ENCODE data around the gene CNTD1.
"Not testable (repeated sequence)": the region's sequence is repeated elsewhere in the genome, so short reads cannot be mapped to it uniquely, and the experiment has no call there.

Gene CNTD1, protein sequence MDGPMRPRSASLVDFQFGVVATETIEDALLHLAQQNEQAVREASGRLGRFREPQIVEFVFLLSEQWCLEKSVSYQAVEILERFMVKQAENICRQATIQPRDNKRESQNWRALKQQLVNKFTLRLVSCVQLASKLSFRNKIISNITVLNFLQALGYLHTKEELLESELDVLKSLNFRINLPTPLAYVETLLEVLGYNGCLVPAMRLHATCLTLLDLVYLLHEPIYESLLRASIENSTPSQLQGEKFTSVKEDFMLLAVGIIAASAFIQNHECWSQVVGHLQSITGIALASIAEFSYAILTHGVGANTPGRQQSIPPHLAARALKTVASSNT

DNA sequence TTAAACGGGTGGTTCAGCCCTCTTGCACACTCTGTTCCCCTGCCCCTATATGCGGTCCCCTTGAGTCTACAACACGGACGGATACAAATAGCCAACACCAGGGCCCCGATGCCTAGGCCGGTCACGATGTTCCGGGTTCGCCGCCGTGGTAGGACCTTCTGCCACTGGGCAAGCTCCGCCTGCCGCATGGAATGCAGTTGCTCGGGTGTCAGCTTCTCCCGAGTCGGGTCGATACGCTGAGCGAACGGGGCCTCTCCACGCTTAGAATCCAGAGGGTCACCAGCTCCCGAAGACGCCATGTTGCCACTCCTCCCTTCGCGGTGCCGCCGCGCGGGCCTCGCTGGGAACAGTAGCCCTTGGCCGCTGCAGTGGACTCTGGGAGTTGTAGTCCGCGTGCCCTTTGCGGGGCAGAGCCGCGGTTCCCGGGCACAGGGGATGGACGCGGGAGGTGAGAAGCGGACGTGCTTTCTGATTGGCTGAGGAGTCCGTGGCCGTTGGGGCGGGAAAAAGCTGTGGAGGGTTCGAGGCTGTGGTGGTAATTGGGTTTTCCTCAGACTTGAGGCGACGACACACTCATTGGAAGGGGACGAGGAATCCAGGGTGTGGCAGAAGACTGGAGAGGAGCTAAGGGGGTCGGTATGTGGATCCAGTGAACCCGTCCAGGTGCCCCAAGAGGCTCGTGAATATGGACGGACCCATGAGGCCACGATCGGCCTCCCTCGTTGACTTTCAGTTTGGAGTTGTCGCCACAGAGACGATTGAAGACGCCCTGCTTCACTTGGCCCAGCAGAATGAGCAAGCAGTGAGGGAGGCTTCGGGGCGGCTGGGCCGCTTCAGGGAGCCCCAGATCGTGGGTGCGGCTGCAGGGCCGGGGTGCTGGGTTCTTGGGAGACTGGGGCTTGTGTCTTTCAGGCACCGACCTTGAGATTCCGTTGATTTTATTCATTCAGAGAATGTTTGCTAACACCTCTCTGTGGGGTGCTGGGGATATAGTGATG, at the start of gene CNTD1, which contains the start of gene COA3:
Gene CNTD1, plus strand, starts transcription at position 479 of the 998 bp plus-strand sequence. Its CDS starts 207 bp downstream, at position 686.
Gene COA3, minus strand, starts transcription at position 322 of the 998 bp plus-strand sequence. Its CDS starts 23 bp downstream, at position 299.
- peak; percentile 76 for DNase-seq (ENCODE audit: low read depth)

DNA sequence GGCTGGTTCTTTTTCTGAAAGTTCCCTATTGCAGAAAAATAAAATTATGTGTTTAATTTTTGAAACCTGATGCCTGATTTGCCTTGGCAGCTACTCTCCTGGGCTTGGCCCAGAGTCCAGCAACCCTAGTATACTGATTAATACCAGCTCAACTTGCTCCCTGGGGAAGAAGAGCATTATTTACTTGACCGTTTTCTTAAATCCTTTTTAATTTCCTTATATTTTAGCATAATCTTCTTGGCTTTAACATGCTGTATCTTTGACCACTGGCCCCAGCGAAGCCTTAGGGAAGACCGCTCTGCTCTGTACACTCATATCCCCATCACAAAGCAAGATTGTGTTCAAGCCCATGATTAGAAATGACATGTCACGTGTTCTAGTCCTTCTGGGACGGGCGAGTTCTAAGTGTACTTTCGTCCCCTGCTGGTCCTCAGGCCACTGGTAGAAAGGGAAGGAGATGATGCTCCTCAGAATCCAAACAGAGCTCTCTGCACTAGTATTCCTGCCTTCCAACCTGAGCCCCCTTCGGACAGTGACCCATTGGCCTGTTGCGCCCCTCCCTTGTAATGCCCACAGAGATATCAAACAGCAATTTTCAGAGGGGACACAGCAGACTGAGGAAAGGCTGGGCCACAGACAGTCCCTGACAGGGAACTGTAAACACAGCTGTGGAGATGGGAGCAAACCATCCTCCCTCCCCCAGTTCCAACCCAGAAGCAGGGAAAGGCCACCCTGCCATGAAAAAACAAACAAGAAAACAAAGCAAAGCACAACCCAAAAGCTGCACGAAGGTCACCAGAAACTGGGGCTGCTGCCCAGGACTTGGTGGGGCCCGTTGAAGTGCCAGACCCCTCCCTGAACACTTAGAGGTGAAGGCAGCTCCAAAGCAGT, 49.5 kb upstream of the CNTD1 start:
- DNase-seq (ENCODE audit: low read depth): no peak

DNA sequence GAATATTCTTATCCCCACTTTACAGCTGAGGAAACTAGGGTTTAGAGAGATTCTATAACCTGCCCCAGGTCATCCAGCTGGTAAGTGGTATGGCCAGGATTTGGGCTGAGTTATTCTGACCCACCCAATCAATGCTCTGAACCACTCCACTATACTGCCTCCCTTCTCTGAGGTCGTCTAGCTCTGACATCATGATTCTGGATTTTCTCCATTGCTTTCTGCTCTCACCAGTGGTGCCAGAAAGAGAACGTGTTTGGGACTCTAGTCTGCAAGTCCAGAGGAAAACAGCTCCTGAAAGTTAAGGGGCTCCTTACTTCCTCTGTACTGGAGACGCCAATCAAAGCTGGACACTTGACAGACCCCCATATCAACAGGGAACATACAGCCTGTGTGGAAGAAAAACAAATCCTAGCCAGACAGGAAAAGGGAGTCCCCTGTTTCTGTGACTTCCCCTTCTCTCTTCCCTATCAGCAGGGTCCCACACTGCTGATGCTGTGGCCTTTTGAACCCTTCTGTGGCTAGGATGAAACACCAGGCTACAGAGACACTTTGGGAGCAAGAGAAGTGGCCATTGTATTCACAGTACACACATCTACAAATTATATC, 47.8 kb upstream of the CNTD1 start:
- DNase-seq (ENCODE audit: low read depth): no peak

DNA sequence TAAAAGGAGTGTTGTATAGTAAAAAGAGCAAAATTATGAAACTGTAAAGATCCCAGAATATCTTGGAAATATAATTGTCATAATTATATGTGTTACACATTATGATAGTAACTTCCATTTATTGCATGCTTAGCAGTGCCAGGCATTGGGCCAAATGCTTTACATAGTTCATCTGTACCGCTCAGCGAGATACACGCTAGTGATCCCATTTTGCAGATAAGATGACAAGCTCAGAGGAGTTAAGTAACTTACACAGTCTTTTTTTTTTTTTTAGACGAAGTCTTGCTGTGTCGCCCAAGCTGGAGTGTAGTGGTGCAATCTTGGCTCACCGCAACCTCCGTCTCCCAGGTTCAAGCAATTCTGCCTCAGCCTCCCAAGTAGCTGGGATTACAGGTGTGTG, 47.0 kb upstream of the CNTD1 start:
- no peak for DNase-seq (ENCODE audit: low read depth)

DNA sequence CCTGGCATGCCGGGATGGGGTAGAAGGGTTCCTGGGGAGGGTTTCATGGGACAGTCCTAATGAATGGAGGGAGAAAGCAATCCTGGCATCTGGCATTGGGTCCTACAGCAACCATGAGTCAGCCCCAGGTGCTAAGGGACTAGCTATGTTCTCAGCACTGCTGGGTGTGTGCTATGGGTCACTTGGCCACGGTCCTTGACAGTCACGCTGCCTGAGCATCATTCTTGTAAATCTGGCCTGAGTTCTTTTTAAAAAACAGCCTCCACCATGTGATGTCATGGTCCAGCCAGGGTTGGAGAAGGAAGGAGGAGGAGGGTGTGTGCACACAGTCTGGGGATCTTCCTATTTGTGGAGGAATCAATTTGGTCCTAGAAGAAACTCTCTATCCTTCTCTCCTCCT, 43.9 kb upstream of the CNTD1 start:
- DNase-seq (ENCODE audit: low read depth): no peak

DNA sequence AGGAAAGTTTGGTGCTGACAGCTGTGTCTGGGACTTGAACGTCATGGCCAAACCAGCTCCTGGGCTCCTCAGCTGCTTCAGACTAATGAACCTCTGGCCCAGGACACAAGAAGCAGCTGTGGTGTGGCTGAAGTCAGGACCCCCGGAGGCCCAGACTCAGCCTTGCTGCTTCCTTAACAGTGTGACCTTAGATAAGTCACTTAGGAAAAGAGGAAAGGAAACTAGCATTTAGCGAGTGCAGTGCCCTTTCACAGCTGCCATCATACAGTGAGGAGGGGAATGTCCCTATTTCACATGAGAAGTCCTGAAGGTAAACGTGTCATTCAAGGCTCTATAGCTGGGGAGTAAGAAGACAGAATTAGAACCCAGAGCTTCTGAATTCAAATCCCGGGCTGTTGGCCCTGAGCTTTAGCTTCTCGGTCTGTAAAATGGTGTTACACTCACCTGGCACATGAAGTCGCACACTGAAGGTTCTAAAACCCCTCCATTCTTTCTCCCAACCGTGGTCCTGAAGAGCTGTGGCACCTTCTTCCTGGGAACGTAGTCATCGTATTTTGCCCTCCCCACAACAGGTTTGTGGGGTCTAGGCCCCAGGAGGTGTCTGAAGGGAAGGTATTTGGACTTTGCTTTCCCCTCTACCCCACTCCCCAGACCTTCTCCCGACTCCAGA, 38.5 kb upstream of the CNTD1 start:
- no peak for DNase-seq (ENCODE audit: low read depth)

DNA sequence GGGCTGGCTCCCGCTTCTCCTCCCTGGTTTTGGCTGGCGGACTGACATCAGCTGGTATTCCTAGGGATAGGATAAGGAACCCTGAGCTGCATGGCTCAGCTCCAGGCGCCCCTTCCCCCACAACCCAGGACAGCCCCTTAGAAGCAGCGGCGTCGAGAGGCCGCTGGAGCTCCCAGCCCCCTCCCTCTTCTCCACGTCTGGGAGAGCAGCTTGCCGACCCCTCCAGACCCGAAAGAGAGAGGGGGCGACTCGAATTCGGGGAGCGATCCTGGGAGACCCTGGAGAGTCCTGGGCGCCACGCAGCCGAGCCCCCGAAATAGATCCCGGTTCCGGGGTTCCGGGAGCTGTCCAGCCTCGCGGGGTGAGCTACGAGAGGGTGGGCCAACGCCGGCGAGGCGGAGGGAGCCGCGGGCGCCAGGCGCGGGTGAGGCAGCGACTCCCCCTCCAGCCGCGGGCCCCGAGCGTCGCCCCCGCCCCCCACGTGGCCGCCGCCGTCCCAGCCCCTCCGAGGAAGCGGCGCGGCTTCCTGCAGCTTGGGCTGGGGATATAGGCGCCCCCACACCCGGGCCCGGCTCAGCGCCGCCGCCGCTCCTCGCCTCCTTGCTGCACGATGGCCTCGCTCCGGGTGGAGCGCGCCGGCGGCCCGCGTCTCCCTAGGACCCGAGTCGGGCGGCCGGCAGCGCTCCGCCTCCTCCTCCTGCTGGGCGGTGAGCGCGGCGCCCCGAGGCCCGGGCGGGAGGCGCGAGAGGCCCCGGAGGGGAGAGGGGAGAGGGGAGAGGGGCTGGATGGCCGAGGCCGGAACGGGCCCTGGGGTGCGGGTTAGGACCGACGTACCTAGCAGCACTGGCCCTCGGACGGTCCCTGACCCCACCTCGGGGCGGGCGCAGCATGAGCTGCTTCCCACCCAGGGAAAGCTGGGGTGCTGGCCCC, 37.7 kb upstream of the CNTD1 start, which contains the start of gene RAMP2:
Gene RAMP2, plus strand, starts transcription at position 576 of the 930 bp plus-strand sequence. Its CDS starts 35 bp downstream, at position 611.
- no peak for DNase-seq (ENCODE audit: low read depth)

DNA sequence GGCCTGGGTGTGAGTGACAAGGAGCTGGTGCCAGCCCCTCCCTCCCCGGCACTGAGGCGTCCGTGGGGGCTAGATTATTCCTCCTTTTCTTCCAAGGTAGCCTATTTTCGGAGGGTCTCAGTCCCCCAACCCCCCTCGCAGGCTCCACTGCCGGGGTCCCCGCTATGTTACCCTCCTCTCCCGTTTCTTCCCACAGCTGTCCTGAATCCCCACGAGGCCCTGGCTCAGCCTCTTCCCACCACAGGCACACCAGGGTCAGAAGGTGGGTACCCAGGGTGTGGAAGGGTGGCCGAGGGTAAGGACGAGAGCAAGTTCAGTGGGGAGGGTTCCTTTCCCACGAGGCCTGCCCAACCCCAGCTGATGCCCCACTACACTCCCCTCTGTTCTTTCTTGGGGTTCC, 37.0 kb upstream of the CNTD1 start:
- no peak for DNase-seq (ENCODE audit: low read depth)

DNA sequence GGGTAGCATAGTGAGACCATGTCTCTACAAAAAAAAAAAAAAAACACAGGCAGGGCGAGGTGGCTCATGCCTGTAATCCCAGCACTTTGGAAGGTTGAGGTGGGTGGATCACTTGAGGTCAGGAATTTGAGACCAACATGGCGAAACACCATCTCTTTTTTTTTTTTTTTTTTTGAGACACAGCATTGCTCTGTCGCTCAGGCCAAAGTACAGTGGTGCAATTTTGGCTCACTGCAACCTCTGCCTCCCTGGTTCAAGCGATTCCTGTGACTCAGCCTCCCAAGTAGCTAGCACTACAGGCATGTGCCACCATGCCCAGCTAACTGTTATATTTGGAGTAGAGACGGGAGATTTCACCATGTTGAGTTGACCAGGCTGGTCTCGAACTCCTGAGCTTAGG, 32.5 kb upstream of the CNTD1 start:
- DNase-seq (ENCODE audit: low read depth): no peak

DNA sequence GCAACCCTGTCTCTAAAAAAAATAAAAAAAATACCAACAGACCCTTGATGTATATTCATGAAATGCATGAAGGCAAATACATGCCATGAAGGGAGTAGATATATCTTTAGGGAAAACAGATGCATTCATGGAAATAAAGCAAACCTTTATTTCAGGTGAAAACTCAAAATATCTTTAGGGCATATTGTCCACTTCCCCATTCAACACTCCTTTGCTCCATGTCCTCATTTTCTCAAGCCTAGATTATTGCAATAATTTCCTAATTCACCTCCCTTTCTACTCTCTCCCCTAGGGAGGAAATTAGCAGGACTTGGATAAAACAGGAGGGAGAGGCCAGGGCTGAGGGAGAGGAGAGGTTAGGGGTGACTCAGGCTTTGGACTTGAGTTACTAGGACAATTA, 31.1 kb upstream of the CNTD1 start:
- DNase-seq (ENCODE audit: low read depth): no peak

DNA sequence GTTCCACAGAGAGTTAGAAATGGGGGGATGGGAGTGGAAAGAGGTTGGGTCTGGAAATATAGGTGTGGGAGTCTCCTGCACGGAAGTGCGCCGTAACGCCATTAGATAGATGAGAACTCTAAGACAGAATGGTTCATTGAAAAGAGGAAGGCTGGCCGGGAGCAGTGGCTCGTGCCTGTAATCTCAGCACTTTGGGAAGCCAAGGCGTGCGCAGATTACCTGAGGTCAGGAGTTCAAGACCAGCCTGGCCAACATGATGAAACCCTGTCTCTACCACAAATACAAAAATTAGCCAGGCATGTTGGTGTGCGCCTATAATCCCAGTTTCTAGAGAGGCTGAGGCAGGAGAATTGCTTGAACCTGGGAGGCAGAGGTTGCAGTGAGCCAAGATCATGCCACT, 30.7 kb upstream of the CNTD1 start:
- not testable (repeated sequence) for DNase-seq (ENCODE audit: low read depth)

DNA sequence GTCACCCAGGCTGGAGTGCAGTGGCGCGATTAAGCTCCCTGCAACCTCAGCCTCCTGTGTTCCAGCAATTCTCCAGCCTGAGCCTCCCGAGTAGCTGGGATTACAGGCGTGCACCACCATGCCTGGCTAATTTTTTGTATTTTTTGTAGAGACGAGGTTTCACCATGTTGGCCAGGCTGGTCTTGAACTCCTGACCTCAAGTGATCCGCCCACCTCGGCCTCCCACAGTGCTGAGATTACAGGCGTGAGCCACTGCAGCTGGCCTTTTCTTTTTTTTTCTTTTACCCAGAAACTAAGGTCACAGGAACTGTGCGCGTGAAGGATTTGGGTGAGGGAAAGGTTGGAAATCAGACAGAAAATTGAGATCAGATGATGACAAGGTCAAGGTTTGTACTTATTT, 28.7 kb upstream of the CNTD1 start:
- DNase-seq (ENCODE audit: low read depth): not testable (repeated sequence)

DNA sequence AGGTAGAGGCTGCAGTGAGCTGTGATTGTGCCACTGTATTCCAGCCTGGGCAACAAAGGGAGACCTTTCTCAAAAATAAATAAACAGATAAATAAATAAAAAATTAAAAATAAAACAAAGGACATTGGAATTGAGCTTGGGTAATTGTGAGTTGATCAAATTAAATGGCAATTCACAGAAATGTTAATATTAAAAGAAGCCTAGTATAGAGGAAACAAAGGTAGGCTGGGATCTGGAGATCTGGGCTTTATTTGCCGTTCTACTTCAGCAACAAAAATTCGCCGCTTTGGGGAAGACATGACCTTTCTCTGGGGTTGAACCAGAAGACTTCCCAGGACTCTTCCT, 25.7 kb upstream of the CNTD1 start:
- no peak for DNase-seq (ENCODE audit: low read depth)

DNA sequence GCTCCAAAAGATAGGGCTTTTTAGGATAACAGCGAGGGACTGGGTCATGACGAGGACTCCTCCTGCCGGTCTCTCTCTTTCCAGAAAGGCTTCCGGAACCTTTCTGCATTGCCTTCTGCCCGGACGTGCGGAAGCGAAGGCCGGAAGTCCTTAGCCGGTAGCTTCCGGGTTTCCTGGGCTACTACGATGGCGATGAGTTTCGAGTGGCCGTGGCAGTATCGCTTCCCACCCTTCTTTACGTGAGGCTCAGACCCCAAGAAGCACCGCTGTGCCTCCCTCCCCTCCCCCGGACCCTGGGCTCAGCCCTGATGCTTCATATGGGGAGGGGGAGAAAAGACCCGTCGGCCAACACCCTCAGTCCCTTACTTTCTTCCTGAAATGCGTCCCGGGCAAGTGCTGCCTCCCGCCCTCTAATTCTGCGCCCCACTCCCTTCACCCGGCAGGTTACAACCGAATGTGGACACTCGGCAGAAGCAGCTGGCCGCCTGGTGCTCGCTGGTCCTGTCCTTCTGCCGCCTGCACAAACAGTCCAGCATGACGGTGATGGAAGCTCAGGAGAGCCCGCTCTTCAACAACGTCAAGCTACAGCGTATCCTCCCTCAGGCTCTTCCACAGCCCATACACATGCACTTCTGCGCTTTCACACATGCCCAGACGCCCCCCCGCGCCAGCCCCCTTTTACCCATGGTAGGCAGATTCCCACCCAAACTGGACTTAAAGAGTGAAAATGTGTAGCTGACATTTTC, 25.2 kb upstream of the CNTD1 start, which contains the start of gene VPS25:
Gene VPS25, plus strand, starts transcription at position 160 of the 746 bp plus-strand sequence. Its CDS starts 27 bp downstream, at position 187.
- DNase-seq (ENCODE audit: low read depth): peak; percentile 73

DNA sequence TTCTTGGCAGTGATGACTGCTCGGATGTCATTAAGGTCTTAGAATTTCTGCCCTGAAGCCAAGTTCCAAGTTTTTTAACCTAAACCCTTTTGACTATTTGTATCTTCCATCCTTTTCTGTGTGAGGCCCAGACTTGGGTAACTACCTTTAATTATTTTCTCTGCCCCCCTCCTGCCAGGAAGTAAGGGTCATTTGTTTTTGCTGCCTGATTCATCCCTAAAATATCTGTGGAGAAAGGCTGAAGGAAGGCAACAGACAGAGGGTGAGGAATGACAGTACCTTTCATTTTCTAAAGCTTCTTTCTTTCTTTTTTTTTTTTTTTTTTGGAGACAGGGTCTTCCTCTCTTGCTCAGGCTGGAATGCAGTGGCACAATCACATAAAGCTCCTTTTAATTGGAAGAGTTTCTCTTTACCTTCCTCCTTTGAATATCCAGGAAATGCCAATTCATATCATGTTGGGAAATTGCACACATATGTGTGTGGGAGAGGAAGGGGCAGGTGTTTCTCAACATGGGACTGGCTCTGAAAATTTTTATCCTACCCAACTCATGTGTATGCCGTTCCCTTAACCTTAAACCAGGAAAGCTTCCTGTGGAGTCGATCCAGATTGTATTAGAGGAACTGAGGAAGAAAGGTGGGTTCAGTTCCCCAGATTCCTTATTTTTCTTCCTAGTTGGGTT, 24.5 kb upstream of the CNTD1 start:
- DNase-seq (ENCODE audit: low read depth): no peak

DNA sequence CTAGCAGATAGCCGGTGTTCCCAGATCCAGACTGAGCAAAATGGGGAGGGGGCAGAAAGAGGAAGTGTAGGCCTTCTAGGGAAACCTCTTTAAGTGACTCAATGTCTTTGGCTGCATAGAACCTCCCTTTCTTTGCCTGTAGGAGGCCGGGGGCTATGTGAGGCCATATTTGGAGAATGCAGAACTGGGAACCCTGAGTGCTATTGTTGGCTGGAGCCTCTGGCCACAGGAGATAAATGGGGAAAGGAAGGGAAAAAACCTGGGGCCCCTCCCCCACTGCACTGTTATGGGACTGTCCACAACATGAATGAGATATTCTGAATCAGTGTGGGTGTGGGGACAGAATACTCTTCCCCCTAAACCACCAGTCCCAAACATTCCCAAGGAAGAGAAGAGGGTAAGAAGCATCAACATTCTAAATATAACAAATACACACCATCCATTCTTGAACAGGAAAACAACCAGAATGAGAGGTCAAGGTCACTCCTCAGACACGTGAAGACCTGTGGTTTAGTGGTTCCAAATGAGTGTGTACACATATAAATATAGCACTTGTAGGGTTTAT, 23.0 kb upstream of the CNTD1 start:
- DNase-seq (ENCODE audit: low read depth): no peak

DNA sequence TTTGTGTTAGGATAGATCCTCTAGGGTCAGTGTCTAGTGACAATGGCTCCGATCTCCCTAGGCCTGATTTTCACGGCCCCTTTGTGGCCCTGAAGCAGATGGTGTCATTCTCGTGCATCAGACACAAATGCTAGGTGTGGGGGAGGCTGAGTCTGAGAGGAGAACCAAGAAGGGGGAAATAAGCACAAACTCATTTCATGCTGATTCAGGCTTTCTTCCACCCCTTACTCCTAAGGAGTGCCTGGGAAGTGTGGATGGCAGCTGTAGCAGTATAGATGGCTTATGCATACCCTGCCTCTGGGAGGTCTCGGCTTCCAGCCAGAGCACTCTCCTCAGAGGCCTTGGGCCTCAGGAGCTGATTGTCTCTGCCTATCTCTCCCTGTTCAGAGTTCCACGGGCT, 20.1 kb upstream of the CNTD1 start:
- DNase-seq (ENCODE audit: low read depth): no peak
